Mucosa of descending colon (tissue), 3 donors: ENCODE results near the gene ZP2. TPM values are rescaled to one million over a fixed set of nuclear protein-coding genes. Genes with fewer than 3 reads are reported as not detected.
A peak's percentile ranks its signal among the peaks of the same experiment; 100 is the strongest.

Experiments
- ATAC-seq: fragments of 200-7000 bp; cut with Tn5 transposase; one replicate; pipeline ENCODE4 v1.9.1; 2020; ENCODE audit warnings: mild to moderate bottlenecking, moderate library complexity
- DNase-seq, 3 donors: peaks; one replicate each; pipeline ENCODE4 v3.0.0-alpha.2; 2020
- H3K36me3 ChIP-seq: fragments of 200-600 bp; one replicate; pipeline ENCODE4 v1.8.0; 2021; ENCODE audit warnings: low read depth, mild to moderate bottlenecking
- H3K4me1 ChIP-seq: fragments of 200-600 bp; one replicate; pipeline ENCODE4 v1.8.0; 2021; ENCODE audit warnings: low read depth, mild to moderate bottlenecking
- H3K4me3 ChIP-seq: fragments of 200-600 bp; one replicate; pipeline ENCODE4 v1.8.0; 2021; ENCODE audit warnings: mild to moderate bottlenecking
- H3K9me3 ChIP-seq: fragments of 200-600 bp; one replicate; pipeline ENCODE4 v1.8.0; 2021; ENCODE audit warnings: mild to moderate bottlenecking
- intact Hi-C, 2 donors: fragments of 100-400 bp; cut with DNase I in 1 of 2; cut with micrococcal nuclease in 1 of 2; formaldehyde crosslinking; loops; one replicate each; pipeline versions ENCODE4 v1.11.0 to v1.11.1; 2022; cut with DNase I, micrococcal nuclease
- total RNA-seq, 3 donors: library from RNA; stranded (reverse); fragmentation: NEBNext Ultra II Directional in 2 of 3; extraction: Animal tissue kit (Norgen Biotek cat#: 25700) in 2 of 3; gene quantifications; one replicate each; pipeline versions ENCODE4 v1.2.1 to v1.2.4, GENCODE V29; 2021 to 2023
- TF ChIP-seq, protein P1 (sequence below): fragments of 200-600 bp; IDR thresholded peaks from one replicate; pipeline ENCODE4 v1.8.0; 2022; ENCODE audit warnings: antibody characterized with exemption, mild to moderate bottlenecking
- donor health status: DM: no; HTN: no; CAD: no; lungs with moderate emphysema.
- donor health status: DM: no; HTN: no; CAD: no.
- donor health status: DM: no; HTN: yes; CAD: no.

Gene ZP2
- total RNA-seq, 3 donors from 2014 or later, result 0.20 TPM; not detected in 2

DNA sequence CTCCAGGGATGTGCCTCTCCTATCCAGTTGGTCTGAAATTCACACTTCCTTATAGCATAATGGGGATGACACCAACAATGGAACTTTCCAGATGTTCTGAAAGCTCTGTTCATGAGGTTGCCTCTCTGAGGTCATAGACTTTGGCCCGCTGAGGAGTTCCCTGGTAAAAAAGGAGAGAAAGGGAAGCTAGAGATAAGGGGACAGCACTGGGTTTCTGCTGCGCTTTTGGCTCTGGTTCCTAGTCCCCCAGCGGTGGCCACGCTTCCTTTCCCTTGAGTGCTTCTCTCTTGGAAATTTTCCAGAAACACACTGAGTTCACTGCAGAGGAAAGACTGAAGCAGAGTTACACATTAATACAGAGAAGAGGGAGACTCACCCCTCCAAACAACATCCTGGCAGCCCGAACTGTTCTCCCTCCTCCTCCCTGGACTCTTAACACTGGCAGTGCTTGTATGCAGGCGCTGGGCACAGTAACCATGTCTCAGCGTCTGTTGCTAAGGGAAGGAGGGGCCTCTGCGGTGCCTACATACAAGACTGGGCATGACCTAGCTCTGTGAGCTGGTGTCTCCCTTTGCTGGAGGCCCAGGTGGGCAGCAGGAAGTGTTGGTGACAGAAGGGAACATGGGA, 60.9 kb downstream of the ZP2 start, which contains the start of gene DNAH3:
TSS of gene DNAH3 (minus strand) at position 472 of the 627 bp plus-strand sequence. CDS start 527 bp downstream, outside the sequence.
- peak; percentile 85 for ATAC-seq

More for the DNA sequence above, 60.9 kb downstream of the ZP2 start, which contains the start of gene DNAH3:
- Histone ChIP-seq H3K36me3 (no peaks in the 10 kb centered on the region), H3K9me3 (no peaks in the 10 kb centered on the region), H3K4me1 (peaks cover 4% of the 10 kb centered on the region), H3K4me3 (no peak within 1 kb of the TSS)
- intact Hi-C loops, result loop anchor here in 1 of 2 donors (10.0 kb wide), 1 partner anchor 154 kb away; no protein-coding TSS in a partner anchor
- DNase-seq, result peak in 1 of 3 donors; percentile 16
- TF ChIP-seq, protein P1, sequence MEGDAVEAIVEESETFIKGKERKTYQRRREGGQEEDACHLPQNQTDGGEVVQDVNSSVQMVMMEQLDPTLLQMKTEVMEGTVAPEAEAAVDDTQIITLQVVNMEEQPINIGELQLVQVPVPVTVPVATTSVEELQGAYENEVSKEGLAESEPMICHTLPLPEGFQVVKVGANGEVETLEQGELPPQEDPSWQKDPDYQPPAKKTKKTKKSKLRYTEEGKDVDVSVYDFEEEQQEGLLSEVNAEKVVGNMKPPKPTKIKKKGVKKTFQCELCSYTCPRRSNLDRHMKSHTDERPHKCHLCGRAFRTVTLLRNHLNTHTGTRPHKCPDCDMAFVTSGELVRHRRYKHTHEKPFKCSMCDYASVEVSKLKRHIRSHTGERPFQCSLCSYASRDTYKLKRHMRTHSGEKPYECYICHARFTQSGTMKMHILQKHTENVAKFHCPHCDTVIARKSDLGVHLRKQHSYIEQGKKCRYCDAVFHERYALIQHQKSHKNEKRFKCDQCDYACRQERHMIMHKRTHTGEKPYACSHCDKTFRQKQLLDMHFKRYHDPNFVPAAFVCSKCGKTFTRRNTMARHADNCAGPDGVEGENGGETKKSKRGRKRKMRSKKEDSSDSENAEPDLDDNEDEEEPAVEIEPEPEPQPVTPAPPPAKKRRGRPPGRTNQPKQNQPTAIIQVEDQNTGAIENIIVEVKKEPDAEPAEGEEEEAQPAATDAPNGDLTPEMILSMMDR, result no peak

Other genes with a start within 250 kb of the ZP2 start
- gene DNAH3, start 60.7 kb downstream of the ZP2 start, total RNA-seq, result 1 to 10 TPM; 2.2 to 6.4 (median 2.9) TPM
- gene LDAF1, start 52.9 kb downstream of the ZP2 start, total RNA-seq, result 10 to 100 TPM; 34.3 to 66.6 (median 37.5) TPM
- 10 to 100 TPM; 20.9 to 55.3 (median 46.2) TPM for gene ANKS4B, start 22.1 kb upstream of the ZP2 start, total RNA-seq
- gene CRYM, start 66.7 kb upstream of the ZP2 start, total RNA-seq, result 10 to 100 TPM in 1 of 3 donors, 1 to 10 TPM in 2; 5.6 to 14.1 (median 9.5) TPM